Activated T-cell treated with anti-CD3 and anti-CD28 coated beads, Interleukin-2, amount 50 U/mL, for 48 hours (primary cell): ENCODE data around the gene MSH6.

ENCODE experiments used
- DNase-seq, 2 experiments: peaks; one replicate each; pipeline ENCODE4 v3.0.0-alpha.2; 2020

MSH6 gene

GRCh38 chr2:47783486-47784351 is 774 bp downstream of the MSH6 start:
- DNase-seq = peak; percentile 75 to 76

- DNase-seq = no peak
These were observed 1.5 kb downstream of the MSH6 start for GRCh38 chr2:47784352-47784851.

DNA sequence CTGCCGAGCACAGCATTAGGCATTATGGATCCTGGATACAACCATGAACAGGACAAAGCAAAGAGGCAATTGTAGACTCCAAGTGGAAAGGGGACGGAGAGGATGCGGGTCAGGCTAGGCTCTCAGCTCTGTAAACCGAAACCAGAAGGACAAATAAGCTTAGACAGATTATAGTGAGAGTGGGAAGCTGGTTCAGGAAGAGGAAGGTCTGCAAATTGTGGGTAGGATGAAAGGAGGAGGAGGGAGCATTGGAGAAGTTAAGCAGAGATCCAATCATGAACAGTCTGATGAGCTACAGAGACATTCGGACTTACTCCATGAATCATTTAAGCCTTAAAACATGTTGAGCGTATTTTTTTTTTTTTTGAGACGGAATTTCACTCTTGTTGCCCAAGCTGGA is 3.0 kb downstream of the MSH6 start:
- DNase-seq = no peak

DNA sequence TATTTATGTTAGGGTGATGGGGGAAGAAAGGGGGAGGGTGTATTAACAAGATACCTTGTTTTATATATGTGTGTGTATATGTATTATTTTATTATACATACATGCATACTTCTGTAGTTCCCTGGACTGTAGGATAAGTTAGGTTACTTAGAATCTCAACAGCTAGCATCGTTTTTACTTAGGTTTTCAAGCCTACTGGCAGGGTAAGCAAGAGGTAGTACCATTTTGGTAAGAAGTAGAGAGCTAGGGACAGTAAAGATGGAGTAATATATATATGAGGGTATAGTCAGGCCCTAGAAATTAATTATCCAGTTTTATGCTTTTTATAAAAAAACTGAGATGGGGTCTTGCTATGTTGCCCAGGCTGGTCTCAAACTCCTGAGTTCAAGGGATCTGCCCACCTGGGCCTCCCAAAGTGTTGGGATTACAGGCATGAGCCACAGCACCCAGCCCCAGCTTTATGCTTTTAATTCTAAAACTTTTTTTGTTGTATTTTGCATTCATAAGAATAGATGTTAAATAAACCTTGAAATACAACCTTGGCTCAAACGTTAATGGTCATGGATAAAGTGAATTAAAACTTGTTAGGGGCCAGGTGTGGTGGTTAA is 13.2 kb downstream of the MSH6 start:
- DNase-seq = no peak

DNA sequence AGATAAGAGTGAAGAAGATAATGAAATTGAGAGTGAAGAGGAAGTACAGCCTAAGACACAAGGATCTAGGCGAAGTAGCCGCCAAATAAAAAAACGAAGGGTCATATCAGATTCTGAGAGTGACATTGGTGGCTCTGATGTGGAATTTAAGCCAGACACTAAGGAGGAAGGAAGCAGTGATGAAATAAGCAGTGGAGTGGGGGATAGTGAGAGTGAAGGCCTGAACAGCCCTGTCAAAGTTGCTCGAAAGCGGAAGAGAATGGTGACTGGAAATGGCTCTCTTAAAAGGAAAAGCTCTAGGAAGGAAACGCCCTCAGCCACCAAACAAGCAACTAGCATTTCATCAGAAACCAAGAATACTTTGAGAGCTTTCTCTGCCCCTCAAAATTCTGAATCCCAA is 15.7 kb downstream of the MSH6 start:
- no peak for DNase-seq

DNA sequence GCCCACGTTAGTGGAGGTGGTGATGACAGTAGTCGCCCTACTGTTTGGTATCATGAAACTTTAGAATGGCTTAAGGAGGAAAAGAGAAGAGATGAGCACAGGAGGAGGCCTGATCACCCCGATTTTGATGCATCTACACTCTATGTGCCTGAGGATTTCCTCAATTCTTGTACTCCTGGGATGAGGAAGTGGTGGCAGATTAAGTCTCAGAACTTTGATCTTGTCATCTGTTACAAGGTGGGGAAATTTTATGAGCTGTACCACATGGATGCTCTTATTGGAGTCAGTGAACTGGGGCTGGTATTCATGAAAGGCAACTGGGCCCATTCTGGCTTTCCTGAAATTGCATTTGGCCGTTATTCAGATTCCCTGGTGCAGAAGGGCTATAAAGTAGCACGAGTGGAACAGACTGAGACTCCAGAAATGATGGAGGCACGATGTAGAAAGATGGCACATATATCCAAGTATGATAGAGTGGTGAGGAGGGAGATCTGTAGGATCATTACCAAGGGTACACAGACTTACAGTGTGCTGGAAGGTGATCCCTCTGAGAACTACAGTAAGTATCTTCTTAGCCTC is 16.2 kb downstream of the MSH6 start:
- no peak for DNase-seq

DNA sequence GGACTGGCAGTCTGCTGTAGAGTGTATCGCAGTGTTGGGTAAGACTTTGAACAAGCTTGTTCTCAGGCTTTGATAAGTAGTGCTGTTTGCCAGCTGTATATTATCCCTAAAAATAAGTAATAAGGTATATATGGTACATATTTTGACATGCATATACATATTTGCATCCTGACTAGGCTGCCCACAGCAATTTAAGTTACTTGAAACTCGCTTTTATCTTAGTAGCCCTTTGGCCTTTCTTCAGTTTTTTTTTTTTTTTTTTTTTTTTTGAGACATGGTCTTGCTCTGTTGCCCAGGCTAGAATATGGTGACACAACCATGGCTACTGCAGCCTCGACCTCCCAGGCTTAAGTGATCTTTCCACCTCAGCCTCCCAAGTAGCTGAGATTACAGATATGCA is 18.2 kb downstream of the MSH6 start:
- DNase-seq = no peak

DNA sequence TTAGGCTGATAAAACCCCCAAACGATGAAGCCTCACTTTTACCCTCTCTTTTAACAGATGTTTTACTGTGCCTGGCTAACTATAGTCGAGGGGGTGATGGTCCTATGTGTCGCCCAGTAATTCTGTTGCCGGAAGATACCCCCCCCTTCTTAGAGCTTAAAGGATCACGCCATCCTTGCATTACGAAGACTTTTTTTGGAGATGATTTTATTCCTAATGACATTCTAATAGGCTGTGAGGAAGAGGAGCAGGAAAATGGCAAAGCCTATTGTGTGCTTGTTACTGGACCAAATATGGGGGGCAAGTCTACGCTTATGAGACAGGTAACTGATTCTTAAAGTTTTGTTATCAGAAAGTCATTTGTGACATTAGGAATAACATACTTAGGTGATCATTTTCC is 20.4 kb downstream of the MSH6 start:
- no peak for DNase-seq

DNA sequence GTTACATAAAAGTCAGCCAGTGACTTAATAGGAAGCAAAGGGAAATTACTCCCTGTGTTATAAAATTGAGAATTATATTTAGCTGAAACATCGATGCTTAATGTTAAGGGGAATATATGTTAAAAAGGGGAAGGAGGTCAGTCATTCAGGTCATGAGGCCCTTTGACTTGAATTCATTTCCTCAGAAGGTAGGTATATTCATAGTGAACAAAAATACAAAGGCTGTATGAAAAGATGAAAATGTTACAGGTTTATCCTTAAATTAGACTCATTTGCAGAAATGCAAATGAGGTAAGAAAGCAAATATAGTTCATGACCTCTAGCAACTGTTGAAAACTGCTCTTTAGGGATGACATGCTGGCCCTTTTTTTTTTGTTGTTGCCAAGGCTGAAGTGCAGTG is 20.8 kb downstream of the MSH6 start:
- no peak for DNase-seq

GRCh38 chr2:47805850-47806249 is 22.9 kb downstream of the MSH6 start:
- no peak for DNase-seq

DNA sequence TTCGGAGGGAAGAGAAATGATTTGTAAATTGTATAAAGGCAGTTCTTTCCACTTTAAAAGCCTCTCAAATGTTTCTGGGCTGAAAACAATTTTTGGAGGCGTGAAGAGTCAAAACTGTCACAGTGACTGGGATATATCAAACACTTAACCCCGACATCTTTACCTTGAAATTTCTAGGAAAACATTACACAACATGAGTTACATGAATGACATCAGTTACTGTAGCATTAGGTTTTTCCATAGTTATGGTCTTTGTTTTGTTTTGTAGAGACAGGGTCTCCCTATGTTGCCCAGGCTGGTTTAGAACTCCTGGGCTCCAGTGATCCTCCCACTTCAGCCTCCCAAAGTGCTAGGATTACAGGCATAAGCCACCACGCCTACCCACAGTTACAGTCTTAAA is 25.7 kb downstream of the MSH6 start:
- no peak for DNase-seq

DNA sequence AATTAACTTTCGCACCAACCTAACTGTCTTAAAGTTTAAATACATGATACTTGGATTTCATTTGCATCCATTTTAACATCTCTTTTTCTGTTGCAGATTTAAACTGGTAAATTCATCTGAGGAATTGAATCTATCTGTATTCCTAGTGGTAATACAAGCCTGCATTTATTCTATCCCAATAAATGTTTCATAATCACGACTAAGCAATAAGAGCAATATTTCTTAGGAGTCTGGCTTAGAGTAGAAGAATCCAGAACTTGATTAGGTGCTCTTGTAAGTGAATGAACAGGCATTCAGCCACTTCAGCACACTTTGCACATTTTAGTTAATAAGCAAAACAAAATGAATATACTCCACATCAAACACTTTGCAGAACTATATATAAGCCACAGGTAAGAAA is 27.0 kb downstream of the MSH6 start:
- DNase-seq = no peak

GRCh38 chr2:47810850-47811249 is 27.9 kb downstream of the MSH6 start:
- DNase-seq = no peak

GRCh38 chr2:47811668-47812067 is 28.7 kb downstream of the MSH6 start:
- no peak for DNase-seq

- no peak for DNase-seq
These were observed 32.8 kb downstream of the MSH6 start for GRCh38 chr2:47815764-47816163.

GRCh38 chr2:47818777-47819176 is 35.8 kb downstream of the MSH6 start:
- DNase-seq = no peak

GRCh38 chr2:47819834-47820233 is 36.9 kb downstream of the MSH6 start:
- no peak for DNase-seq

- DNase-seq = no peak
These were observed 39.6 kb downstream of the MSH6 start for GRCh38 chr2:47822518-47822917.

GRCh38 chr2:47833516-47833968 is 50.6 kb downstream of the MSH6 start:
- no peak for DNase-seq

DNA sequence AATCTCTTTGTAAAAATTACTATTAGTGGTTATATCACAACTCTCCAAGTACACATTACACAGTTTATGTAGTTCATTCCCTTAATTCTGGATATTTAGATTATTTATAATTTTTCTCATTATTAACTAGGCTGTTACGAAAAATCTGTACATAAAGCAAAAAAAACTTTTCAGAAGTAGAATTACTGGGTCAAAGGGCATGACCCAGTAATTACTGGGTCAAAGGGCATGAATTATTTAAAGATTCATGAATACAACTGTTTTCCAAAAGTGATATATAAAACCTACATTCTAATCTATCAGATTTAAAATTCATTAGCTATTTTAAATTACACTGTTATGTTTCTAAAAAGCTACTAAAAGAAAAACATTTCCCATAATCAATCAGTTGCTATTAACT is 55.3 kb downstream of the MSH6 start:
- DNase-seq = no peak

DNA sequence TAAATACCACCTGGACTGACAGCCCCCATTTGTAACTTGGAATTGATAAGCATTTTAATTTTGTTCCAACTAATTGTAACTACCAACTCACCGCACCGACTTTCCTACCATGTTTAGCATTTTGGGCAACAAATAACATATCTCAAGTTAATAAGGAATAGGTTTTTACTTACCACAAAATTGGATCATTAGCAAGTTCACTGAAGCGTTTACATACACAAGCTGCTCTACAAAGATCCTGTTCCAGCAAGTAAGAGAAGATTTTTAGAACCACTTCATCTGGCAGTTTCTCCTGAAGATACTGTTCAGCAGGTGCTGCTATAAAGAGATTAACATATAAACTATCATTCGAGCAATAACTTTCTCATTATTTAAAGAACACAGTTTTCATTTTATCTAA is 55.7 kb downstream of the MSH6 start:
- no peak for DNase-seq

- no peak for DNase-seq
These were observed 59.9 kb downstream of the MSH6 start for GRCh38 chr2:47842846-47843245.

DNA sequence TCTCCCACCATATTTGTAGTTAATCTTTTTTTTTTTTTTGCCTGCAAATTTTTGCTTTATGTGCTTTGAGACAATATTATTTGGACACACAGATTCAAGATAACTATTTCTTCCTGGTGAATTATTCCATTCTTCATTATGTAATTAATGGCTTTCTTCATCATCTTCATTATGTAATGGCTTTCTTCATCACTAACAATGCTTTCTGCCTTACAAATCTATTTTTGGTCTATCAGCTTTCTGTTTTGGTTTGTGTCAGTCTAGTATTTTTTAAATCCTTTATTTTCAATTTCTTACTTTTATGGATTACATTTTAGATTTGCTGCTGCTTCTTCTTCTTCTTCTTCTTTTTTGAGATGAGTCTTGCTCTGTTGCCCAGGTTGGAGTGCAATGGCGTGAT is 60.5 kb downstream of the MSH6 start:
- no peak for DNase-seq

- no peak for DNase-seq
These were observed 61.2 kb downstream of the MSH6 start for GRCh38 chr2:47844162-47844561.
